ENCODE measurements around the gene LAMB1. TPM values are rescaled to one million over a fixed set of nuclear protein-coding genes. Genes with fewer than 3 reads are reported as not detected.

Gene LAMB1
- total RNA-seq, 1 experiment from 2014 or later: 32.0 TPM

DNA sequence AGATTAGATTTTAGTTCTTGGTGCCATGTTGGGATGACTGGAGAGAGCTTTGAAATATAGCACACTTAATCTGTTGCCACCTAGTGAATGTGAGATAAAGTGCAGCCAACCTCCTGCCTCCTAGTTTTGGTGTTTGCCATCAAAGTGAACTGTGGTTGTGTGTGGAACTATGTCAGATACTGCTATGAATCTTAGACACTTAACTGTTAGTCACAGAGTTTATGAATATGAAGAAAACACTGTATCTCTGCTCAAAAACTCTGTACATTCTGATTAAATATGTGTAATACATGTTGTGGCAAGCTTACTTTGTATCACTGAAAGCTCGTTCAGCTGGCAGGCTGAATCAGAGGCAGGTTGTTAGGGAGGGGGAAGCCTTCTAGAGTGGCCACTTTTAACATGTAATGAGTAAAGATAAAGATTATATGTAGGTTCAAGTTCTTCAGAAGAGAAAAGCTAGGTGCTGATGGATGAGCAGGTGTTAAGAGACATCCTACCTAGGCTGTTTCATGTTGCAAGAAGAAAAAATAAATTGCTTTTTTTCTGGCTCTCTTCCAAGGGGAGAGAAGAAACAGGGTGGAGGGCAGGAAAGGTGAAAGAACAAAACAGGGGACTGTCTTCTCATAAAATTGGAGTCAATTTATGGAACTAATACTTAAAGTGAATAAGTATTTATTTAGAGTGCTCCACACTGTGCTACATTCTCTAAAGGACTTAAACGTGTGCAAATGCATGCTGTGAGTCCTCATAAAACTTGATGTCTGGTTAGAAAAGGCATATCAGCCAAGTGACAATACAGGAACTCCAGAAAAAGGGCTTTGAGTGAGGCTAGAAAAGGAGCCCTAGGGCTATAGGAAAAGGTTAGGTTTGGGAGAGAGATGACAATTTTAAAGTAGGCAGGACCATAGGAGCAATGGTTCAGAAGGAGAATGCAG lies 14.1 kb upstream of the LAMB1 start:
- no peak overlapping the region for H3K9ac ChIP-seq (ENCODE audit: low read length)
- H3K27me3 ChIP-seq (ENCODE audit: insufficient read depth, low read length): no peaks in the 10 kb centered on the region
- H3K79me2 ChIP-seq (ENCODE audit: insufficient read depth, low read length): no peaks in the 10 kb centered on the region
- TF ChIP-seq FOSL1 (IDR thresholded peaks at IDR 0.05; ENCODE audit: low read depth): no peak
- peak; percentile 45; the same call in 1 of the 2 replicates for TF ChIP-seq RAD21 (IDR thresholded peaks at IDR 0.05; ENCODE audit: low read depth)
- TF ChIP-seq SRF (IDR thresholded peaks at IDR 0.05; ENCODE audit: low read depth): no peak
- peak in 2 of 3 experiments; percentile 50 to 56; a peak in 3 of 6 replicates for TF ChIP-seq CTCF (IDR thresholded peaks at IDR 0.05 in 2 of 3, conservative IDR thresholded peaks at IDR 0.05 in 1 of 3; ENCODE audit: borderline replicate concordance in 1 of 3, insufficient read depth in 1 of 3, low read depth in 2 of 3, low read length in 2 of 3)
- H3K4me2 ChIP-seq (ENCODE audit: low read length): no peak overlapping the region; the same call in 1 of the 2 replicates
- DNase-seq (ENCODE audit: low read depth, low spot score) (peak; percentile 28), ATAC-seq (peak; percentile 87)
- ChIA-PET CTCF (interaction anchor here (0.6 to 1.3 kb wide), 10 partner anchors 8 to 274 kb away, joined by 3 to 8 read pairs (median 3); partner anchors contain the start of gene CBLL1), RAD21 (ENCODE audit: low non-redundant PET in 1 of 2, low total read pairs in 2 of 2, uncharacterized antibody in 2 of 2, unreplicated experiment in 2 of 2) (no interaction called here), POLR2A (interaction anchor here (1.2 to 1.4 kb wide), 2 partner anchors 11 to 22 kb away, joined by 4 read pairs; no protein-coding TSS in a partner anchor)
- intact Hi-C loops (cut with micrococcal nuclease): no loop called here
- H3K4me1 ChIP-seq (ENCODE audit: control insufficient read depth in 1 of 2, insufficient read depth in 2 of 2, low read length in 2 of 2): peaks cover 20 to 25% of the 10 kb centered on the region in 2 experiments
- H3K36me3 ChIP-seq (ENCODE audit: control insufficient read depth in 1 of 2, insufficient read depth in 2 of 2, low read length in 2 of 2): no peaks in the 10 kb centered on the region
- no peaks in the 10 kb centered on the region for H3K9me3 ChIP-seq (ENCODE audit: control insufficient read depth in 1 of 2, insufficient read depth in 1 of 2, low read depth in 1 of 2, low read length in 2 of 2)
- peak overlapping the region; percentile 87 for H2AFZ ChIP-seq (ENCODE audit: low read depth, low read length, poor library complexity, severe bottlenecking)
- no peak overlapping the region for H3K27ac ChIP-seq (ENCODE audit: low read depth, low read length)
- no peaks in the 10 kb centered on the region for H4K20me1 ChIP-seq (ENCODE audit: insufficient read depth)
- no peaks in the 10 kb centered on the region for H3K9me2 ChIP-seq (ENCODE audit: insufficient read depth)
- BruUV-seq (replicated peaks): no TSS peak
- H3K4me3 ChIP-seq (replicated peaks in 1 of 2; ENCODE audit: low read depth in 1 of 2, low read length in 2 of 2): no peak overlapping the region

- CTCF ChIA-PET: interaction anchor here (1.1 kb wide), 1 partner anchor 17 kb away, joined by 3 read pairs; no protein-coding TSS in a partner anchor
- intact Hi-C loops (cut with micrococcal nuclease): no loop called here
These were observed 12.8 kb upstream of the LAMB1 start for GRCh38 chr7:108015740-108016139.

More at GRCh38 chr7:108015740-108016139, 12.8 kb upstream of the LAMB1 start:
- no peak for ATAC-seq
- ChIA-PET POLR2A (interaction anchor here (1.4 kb wide), 1 partner anchor 21 kb away, joined by 4 read pairs; no protein-coding TSS in a partner anchor), RAD21 (ENCODE audit: low non-redundant PET in 1 of 2, low total read pairs in 2 of 2, uncharacterized antibody in 2 of 2, unreplicated experiment in 2 of 2) (no interaction called here)
- H3K4me3 ChIP-seq (replicated peaks in 1 of 2; ENCODE audit: low read depth in 1 of 2, low read length in 2 of 2): no peak overlapping the region
- no peak for DNase-seq (ENCODE audit: low read depth, low spot score)
- no TSS peak for BruUV-seq (replicated peaks)
- H3K27ac ChIP-seq (ENCODE audit: low read depth, low read length): no peak overlapping the region; the same call in 1 of the 2 replicates
- no peaks in the 10 kb centered on the region for H4K20me1 ChIP-seq (ENCODE audit: insufficient read depth)
- no peaks in the 10 kb centered on the region for H3K36me3 ChIP-seq (ENCODE audit: control insufficient read depth in 1 of 2, insufficient read depth in 2 of 2, low read length in 2 of 2)
- H2AFZ ChIP-seq (ENCODE audit: low read depth, low read length, poor library complexity, severe bottlenecking): no peak overlapping the region
- no peaks in the 10 kb centered on the region for H3K27me3 ChIP-seq (ENCODE audit: insufficient read depth, low read length)
- H3K4me1 ChIP-seq (ENCODE audit: control insufficient read depth in 1 of 2, insufficient read depth in 2 of 2, low read length in 2 of 2): peaks cover 20 to 25% of the 10 kb centered on the region in 2 experiments
- no peaks in the 10 kb centered on the region for H3K9me3 ChIP-seq (ENCODE audit: control insufficient read depth in 1 of 2, insufficient read depth in 1 of 2, low read depth in 1 of 2, low read length in 2 of 2)
- H3K9me2 ChIP-seq (ENCODE audit: insufficient read depth): no peaks in the 10 kb centered on the region
- H3K9ac ChIP-seq (ENCODE audit: low read length): no peak overlapping the region
- H3K79me2 ChIP-seq (ENCODE audit: insufficient read depth, low read length): no peaks in the 10 kb centered on the region
- no peak overlapping the region for H3K4me2 ChIP-seq (ENCODE audit: low read length)
- TF ChIP-seq RAD21 (IDR thresholded peaks at IDR 0.05; ENCODE audit: low read depth) (no peak), CEBPB (IDR thresholded peaks at IDR 0.05; ENCODE audit: low read depth) (no peak), SIN3A (IDR thresholded peaks at IDR 0.05; ENCODE audit: low read depth) (no peak), CBX3 (IDR thresholded peaks at IDR 0.05; ENCODE audit: low read depth) (no peak), EGR1 (IDR thresholded peaks at IDR 0.05; ENCODE audit: low read depth) (no peak), ZFX (IDR thresholded peaks at IDR 0.05) (no peak), ELF1 (IDR thresholded peaks at IDR 0.05; ENCODE audit: borderline replicate concordance, low read depth) (no peak)
- TF ChIP-seq, protein P1, sequence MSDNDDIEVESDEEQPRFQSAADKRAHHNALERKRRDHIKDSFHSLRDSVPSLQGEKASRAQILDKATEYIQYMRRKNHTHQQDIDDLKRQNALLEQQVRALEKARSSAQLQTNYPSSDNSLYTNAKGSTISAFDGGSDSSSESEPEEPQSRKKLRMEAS (IDR thresholded peaks at IDR 0.05): no peak

Data from HCT116 (cell line).